Activated CD8-positive, alpha-beta memory T cell treated with anti-CD3 and anti-CD28 coated beads, Interleukin-2, amount 50 U/mL, for 24 hours (primary cell): ENCODE results near the gene KCNMA1.
"Not testable (repeated sequence)": the region's sequence is repeated elsewhere in the genome, so short reads cannot be mapped to it uniquely, and the experiment has no call there.

ENCODE experiments used
- DNase-seq: peaks from one replicate; pipeline ENCODE4 v3.0.0-alpha.2; 2020; ENCODE audit errors: extremely low read depth

The KCNMA1 gene

GRCh38 chr10:77537071-77537470 is 100.5 kb downstream of the KCNMA1 start:
- no peak for DNase-seq

- DNase-seq: no peak
Measured at GRCh38 chr10:77533887-77534278, 103.7 kb downstream of the KCNMA1 start.

- no peak for DNase-seq
Measured at GRCh38 chr10:77533146-77533886, 104.3 kb downstream of the KCNMA1 start.

- no peak for DNase-seq
Measured at GRCh38 chr10:77532068-77532467, 105.5 kb downstream of the KCNMA1 start.

GRCh38 chr10:77531441-77532001 is 106.1 kb downstream of the KCNMA1 start:
- DNase-seq: no peak

GRCh38 chr10:77530011-77530410 is 107.6 kb downstream of the KCNMA1 start:
- DNase-seq: no peak

- no peak for DNase-seq
Measured at GRCh38 chr10:77529050-77529576, 108.5 kb downstream of the KCNMA1 start.

- no peak for DNase-seq
Measured at GRCh38 chr10:77527839-77528238, 109.8 kb downstream of the KCNMA1 start.

- DNase-seq: no peak
Measured at GRCh38 chr10:77526868-77527617, 110.6 kb downstream of the KCNMA1 start.

- no peak for DNase-seq
Measured at GRCh38 chr10:77524281-77524711, 113.3 kb downstream of the KCNMA1 start.

GRCh38 chr10:77522268-77522809 is 115.3 kb downstream of the KCNMA1 start:
- DNase-seq: no peak

GRCh38 chr10:77520995-77521394 is 116.6 kb downstream of the KCNMA1 start:
- DNase-seq: no peak

- no peak for DNase-seq
Measured at GRCh38 chr10:77520290-77520689, 117.3 kb downstream of the KCNMA1 start.

GRCh38 chr10:77519791-77520190 is 117.8 kb downstream of the KCNMA1 start:
- not testable (repeated sequence) for DNase-seq

- no peak for DNase-seq
Measured at GRCh38 chr10:77518910-77519274, 118.7 kb downstream of the KCNMA1 start.

- no peak for DNase-seq
Measured at GRCh38 chr10:77518241-77518909, 119.2 kb downstream of the KCNMA1 start.

GRCh38 chr10:77516575-77516974 is 121.0 kb downstream of the KCNMA1 start:
- DNase-seq: no peak

- no peak for DNase-seq
Measured at GRCh38 chr10:77514870-77515269, 122.7 kb downstream of the KCNMA1 start.

- no peak for DNase-seq
Measured at GRCh38 chr10:77513781-77514331, 123.8 kb downstream of the KCNMA1 start.

- no peak for DNase-seq
Measured at GRCh38 chr10:77513220-77513619, 124.4 kb downstream of the KCNMA1 start.

GRCh38 chr10:77512219-77512578 is 125.4 kb downstream of the KCNMA1 start:
- no peak for DNase-seq
